Stimulated activated CD4-positive, alpha-beta T cell treated with anti-CD3 and anti-CD28 coated beads, Interleukin-4, amount 100 ng/mL, for 24 hours (primary cell): ENCODE data around the gene MGAT4D.
"Not testable (repeated sequence)": the region's sequence is repeated elsewhere in the genome, so short reads cannot be mapped to it uniquely, and the experiment has no call there.

Source experiments
- DNase-seq: peaks from one replicate; pipeline ENCODE4 v3.0.0-alpha.2; 2020

The MGAT4D gene

DNA sequence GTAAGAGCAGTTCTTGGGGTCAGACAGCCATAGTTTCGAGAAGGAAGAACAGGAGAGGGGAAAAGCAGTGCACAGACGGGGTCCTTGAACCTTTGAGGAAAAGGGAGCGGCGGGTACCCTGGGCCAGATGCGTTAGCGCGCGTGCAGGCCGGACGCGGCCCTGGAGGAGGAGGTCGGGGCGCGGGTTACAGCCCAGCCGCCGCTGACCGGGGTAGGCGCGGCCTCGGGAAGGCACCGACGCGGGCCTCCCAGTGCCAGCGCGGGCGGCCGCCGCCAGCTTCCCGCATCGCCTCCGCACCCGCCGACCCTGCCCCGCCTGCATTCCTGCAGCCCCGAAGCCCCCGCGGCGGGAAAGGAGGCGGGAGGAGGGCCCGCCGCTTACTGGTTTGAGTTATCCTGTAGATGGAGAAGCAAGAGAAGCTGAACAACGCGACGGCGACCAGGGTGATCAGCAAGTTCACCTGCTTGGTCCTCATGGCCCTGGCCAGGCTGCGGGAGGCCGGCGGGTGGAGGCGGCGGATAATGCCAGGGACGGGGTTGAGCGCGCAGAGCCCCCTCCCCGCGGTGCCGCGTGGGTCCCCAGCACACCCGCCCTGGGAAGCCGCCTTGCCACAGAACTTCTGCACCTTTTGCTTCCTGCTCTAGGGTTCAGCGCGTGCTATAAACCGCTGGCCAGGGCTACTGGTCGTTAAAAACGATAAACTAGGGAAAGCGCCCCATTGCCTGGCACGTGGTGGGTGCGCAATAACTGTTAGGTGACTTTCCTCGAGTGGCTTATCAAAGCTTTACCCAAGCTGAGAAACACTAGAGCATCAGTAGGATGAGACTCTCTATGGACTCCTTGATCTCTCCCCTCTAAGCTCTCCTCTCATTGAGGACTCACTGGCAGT lies at the start of gene MGAT4D:
TSS of gene MGAT4D (minus strand) at position 547 of the 890 bp plus-strand sequence. CDS start at position 476, 71 bp downstream.
- DNase-seq: no peak

DNA sequence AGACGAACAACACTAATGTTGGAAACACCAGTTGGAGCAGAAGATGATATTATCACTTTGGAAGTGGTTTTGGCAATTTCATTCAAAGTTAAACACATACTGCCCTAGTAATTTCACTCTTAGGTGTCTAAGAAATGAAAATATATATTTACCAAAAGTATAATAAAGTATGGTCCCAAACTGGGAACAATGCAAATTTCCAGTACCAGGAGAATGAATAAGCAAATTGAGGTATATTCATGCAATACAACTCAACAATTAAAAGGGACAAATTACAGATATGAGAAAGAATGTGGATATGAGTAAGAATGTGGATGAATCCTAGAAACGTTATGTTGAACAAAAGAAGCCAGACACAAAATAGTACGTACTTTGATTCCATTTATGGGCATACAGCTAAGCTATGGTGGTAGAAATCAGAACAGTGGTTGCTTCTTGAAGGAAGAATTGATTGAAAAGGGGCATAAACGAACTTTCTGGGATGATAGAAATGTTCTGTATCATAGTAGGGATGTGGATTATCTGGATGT lies 35.9 kb upstream of the MGAT4D start:
- no peak for DNase-seq

DNA sequence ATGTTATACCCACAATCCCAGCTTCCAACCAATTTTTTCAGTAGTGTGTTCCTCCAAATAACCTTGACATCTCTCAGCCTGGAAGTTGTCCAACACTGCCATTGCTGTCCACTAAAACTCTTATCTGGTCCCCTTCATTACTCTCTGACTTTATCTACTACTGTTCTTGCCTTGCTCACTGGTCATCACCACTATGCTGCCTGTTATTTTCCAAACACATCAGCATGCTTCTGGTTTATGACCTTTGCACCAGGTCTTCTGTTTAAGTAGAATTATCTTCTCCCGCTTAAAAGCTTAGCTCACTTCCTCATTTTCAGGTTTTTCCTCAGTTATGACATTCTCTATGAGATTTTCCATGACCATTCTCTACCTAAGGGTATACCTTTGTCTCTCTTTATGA lies 31.3 kb upstream of the MGAT4D start:
- DNase-seq: no peak

DNA sequence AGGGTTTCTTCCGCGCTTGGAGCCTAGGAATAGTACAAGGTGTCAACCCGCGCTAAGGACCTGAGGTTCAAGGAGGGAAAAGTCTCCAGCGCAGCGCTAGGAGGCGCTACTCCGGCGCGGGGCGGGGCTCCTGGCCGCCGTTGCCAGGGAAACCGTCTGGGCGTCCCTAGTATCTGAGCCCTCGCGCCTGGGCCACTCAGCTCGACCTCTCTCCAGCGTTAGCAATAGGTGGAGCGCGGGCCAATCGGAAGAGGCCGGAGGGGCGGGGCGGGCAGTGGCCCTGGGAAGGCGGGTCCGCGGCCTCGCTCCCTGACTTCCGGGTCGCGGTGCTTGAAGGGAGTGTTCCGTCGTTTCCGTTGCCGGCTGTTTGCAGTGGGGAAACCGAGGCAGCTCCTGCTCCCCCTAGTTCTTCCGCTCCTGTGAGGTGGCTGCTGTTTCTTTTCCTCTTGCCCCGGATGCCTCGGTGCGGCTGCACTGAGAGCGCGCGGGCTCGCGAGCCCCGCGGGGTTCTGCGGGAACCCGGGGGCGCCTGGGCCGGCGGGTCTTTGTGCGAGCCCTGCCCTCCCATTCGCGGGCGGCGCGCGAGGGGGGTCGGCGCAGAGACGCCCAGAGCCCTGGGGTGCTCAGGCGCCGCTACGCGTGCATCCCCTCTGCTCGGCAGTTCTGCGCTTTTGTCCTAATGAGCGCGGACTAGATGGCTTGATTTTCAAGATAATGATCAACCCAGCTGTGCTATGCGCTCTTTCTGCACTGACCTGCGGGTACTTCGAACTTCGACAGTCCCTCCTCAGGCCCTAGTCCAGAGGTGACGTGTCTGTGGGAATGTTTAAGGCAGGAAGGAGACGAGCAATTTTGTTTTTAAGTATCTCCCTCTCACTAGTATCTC lies 26.0 kb upstream of the MGAT4D start, which contains the start of gene ELMOD2:
TSS of gene ELMOD2 (plus strand) at position 312 of the 886 bp plus-strand sequence. CDS start 1,261 bp downstream, outside the sequence.
- DNase-seq: peak; percentile 98

DNA sequence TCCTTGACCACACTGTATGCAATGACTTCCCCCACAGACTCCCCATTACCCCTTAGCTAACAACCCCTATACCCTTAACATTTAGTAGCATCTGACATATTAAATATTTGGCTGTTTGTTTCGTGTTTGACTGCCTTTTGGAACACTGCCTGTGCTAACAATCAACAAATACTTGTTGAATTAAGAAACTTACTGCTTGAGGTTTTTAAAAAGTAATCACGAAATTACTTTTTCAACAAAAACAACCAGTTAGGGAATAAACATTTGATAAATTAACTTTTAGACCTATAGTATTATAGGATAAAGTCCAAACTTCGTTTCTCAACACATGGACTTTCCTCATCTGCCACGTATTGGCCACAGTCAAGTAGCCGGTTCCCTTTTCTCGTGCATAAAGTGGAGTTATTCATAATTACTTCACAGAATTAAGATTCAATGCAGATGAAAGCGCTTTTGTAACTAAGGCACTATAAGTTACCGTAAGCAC lies 25.3 kb upstream of the MGAT4D start:
- DNase-seq: no peak

DNA sequence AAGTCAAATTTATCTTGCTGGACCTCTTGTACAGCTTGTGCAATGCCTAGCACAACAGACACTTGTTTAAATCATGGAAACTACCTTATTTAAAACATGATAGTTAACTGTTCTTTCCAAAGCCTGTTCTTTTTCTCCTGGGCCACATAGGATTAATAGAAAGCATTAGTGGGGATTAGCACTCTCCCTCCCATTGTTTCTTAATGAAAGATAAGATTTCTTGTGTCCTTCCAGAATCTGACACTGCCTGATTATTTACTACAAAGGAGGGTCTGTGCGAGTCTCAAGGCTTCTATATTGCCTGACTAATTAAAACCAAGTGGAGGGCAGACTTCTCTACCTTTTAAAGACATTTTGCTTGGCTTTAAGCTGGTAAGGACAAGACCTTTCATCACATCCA lies 17.3 kb upstream of the MGAT4D start:
- DNase-seq: no peak

DNA sequence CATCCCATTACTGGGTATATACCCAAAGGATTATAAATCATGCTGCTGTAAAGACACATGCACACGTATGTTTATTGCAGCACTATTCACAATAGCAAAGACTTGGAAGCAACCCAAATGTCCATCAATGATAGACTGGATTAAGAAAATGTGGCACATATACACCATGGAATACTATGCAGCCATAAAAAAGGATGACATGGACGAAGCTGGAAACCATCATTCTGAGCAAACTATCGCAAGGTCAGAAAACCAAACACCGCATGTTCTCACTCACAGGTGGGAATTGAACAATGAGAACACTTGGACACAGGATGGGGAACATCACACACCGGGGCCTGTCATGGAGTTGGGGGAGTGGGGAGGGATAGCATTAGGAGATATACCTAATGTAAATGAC lies 15.7 kb upstream of the MGAT4D start:
- DNase-seq: not testable (repeated sequence)

DNA sequence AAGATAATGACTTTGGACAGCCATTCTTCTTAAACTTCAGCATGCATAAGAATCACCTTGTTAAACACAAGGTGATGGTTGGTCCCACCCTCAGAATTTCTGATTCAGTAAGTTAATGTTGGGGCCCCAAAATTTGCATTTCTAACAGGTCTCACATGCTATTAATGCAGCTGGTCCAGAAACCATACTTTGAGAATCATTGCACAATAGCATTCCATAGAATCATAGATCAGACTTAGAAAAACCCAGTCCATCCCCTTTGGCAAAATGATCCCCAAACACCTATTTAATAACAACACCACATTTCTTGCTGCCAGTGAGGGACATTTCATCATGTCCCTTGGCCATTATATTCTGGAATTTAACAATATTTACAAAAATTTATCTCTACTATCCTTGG lies 6.2 kb upstream of the MGAT4D start:
- DNase-seq: no peak

DNA sequence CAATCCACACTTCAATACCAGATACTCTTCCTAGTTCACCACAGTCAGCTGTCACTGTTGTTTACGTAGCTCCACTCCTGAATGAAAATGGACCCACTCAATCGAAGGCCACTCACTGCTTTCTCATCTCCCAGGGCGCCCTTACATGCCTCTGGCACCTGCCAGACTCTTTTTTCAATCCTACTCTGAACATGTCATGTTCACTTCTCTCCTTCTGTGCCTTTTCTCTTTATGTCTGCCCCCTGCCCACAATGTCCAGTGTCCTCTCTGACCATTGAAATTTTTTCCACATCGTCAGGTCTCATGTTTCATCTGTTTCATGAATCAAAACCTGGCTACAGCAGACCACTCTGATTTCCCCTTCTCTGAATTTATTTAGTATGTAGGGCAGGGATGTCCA lies 1.3 kb upstream of the MGAT4D start:
- no peak for DNase-seq

DNA sequence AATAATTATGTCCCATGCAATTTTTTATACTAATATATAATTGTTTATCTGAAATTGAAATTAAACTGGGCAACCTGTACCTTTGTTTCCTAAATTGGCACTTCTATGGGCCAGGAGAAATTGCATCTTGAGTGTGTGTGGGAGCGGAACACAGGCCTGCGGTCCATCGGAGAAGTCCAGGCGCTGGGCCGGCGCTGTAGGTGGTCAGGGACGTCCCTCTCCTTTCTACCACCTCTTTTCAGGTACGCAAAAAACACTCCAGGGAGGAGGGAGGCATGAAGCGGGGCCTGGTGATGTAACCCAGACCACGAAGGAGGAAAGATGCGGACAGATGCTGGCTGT lies 717 bp downstream of the MGAT4D start:
- DNase-seq: no peak

DNA sequence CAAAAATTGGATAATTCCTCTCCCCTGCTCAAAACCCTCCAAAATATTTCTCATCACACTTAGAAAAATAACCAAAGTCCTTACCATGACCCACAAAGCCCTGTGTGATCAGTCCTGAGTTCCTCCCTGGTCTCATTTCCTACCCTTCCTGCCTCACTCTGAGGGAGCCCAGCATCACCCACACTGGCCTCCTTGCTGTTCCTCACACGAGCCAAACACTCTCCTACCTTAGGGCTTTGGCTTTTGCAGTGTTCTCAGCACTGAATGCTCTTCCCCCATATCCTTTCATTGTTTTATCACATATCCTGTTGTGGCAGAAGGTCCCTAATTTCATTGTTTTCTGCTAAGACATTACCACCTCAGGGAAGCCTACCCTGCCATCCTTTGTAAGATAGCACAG lies 12.2 kb downstream of the MGAT4D start:
- DNase-seq: no peak

DNA sequence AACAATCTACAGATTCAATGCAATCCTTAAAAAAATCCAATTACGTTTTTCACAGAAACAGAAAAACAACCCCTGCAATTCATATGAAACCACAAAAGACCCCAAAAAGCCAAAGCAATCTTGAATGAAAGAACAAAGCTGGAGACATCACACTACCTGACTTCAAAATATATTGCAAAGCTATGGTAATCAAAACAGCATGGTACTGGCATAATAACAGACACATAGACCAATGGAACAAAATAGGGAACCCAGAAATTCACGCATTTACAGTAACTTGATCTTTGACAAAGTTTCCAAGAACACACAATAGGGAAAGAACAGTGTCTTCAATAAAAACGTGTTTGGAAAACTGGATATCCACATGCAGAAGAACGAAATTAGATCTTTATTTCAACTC lies 14.6 kb downstream of the MGAT4D start:
- DNase-seq: no peak

DNA sequence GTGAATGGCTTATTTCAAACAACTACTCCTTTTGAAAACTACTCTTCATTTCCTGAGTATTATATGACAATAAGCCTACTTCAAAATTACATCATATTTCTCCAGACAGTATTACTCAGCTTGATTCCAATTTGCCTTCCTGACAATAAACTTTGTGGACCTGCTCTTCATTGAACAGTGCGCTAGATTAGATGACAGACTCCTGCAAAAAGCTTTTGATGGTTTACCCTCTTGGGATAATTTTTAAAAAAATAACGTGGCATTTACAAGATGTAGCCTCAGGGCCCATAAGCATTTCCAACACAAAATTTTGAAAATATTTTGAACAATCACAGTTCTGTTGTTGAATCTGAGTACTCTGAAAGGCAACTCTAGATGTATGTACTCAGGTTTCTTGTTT lies 25.9 kb downstream of the MGAT4D start:
- no peak for DNase-seq

DNA sequence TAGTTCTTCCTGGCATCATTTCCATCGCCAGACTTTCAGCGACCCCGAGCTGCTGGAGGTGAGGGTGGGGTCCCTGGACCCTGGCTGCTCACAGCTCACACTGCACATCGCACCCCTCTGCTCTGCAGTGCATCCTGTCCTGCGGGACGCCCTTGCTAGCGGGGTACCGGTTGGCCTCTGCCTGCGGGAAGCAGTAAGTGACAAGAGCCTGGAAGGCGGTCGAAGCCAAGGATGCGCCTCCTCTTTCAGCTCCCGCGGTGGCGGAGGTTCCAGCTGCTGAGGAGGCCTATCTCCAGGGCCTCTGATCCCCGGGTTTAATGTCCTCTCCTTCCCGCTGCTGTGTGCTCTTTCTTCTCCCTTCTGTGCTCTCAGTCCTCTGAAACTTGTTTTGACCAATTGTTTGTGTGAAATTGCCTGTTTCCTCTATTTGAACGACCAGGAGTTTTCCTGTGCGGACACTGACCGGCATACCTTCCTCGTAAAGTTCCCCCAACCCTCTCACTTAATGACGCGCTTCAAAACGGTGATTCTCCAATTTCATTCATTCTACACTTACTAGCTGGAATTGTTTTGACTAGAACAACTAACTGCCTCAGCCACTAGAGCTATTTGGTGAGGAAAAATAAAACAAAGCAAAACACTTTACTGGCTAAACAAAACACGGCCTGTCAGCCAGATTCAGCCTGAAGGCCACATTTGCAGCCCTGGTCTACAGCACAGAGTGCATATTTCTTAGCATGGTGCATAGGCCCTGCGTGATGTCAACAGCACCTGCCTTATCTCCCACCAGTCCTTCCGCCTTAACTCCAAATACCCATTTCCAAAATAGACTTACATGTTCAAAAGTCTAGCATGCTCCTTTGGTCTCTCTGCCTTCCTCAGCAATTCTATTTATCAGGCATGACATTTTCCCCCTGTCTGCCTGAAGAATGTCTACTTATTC lies 28.0 kb downstream of the MGAT4D start:
- DNase-seq: no peak

DNA sequence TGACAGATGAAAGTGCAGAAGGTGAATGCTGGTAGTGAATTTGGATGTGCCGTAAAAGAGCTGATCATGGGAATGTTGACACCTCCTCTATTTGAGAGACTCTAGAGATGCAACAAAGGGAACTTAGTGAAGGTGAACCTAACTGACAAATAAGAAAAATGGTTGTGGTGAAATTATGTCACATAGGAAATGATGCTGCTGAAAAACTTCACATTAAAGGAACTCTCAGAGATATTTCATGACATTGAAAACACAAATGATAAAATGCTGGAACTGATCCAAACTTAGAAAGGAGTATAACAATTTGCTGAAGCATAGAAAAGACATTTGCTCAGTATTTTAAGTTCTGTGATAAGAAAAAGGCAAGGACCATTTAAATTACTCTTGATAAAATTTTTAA lies 31.9 kb downstream of the MGAT4D start:
- DNase-seq: no peak

DNA sequence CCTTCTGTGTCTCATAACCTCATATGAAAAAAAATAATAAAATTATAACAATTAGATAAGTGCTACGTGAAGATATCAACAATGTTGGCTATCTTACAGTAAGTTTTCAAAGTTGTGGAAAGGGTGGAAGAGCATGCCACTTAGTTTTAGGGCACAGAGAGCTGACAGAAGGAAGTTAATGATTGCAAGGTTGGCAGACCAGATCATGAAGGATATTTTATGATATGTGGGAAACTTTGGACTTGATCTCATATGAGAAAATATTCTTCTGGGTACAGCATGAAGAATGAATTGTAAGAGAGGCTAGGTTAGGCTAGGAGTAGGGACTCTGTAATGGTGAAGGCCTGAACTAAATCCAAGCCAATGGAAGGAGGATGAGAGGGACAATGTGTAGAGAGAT lies 34.5 kb downstream of the MGAT4D start:
- DNase-seq: no peak

DNA sequence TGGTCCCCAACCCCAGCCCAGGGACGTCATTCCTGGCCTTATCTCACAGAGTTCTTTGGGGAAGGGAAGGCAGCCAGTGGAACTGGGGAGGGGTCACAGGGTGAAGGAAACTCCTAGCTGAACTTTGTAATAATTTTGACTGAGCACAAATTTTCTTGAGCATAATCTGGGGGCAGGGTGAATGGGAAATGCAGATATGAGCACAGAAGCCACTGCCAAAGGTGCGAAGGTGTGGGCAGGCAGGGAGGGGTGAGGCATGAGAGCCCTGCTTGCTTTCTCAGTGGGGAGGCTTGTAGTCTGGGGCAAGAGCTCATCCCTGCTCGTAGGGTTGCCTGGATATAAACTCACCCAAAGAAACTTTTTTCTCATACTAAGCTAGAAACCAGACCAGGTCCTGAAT lies 34.9 kb downstream of the MGAT4D start:
- DNase-seq: no peak

DNA sequence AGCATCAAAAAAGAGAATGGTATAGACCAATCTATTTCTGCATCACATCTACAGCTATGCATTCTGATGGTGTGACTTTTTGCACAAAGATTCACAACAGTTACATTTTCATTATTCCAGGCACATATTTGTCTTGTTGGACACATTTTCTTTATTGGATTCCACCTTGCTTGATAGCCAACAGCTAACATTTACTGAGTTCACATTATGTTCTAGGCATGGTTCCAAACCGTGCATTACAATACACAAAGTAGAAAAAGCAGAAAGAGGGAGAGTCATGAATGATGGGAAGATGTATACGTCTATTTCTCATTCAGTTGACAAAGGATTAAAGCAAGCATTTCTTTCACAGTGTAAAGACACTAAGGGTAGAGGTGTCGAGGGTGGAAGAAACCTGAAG lies 47.7 kb downstream of the MGAT4D start:
- no peak for DNase-seq

DNA sequence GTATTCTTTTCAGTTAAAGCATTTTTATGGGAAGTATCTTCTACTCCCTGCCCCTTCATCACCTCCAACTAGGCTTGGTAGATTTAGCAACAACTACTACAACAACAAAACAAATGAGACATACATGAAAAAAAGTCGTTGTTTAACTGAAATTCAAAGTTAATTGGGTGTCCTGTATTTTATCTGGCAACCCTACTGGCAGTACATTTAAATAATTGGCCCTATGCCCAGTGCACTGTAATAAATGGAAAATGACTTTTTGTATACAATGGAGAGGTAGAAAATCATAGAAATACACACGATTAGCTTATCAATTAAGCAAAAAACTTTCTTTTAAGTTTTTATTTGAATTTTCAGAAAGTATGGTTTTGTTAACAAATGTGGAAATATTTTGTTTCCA lies 49.3 kb downstream of the MGAT4D start:
- no peak for DNase-seq

DNA sequence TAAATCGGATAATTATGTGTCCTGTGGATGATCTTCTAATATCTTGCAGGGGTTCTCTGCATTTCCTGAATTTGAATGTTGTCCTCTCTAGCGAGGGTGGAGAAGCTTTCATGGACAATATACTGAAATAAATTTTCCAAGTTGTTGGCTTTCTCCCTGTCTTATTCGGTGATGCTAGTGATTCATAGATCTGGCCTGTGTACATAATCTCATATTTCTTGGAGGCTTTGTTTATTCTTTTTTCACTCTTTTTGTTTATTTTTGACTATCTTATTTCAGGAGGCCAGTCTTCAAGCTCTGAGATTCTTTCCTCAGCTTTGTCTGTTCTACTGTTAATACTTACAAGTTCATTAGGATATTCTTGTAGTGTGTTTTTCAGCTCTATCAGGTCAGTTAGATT lies 49.9 kb downstream of the MGAT4D start:
- DNase-seq: no peak

DNA sequence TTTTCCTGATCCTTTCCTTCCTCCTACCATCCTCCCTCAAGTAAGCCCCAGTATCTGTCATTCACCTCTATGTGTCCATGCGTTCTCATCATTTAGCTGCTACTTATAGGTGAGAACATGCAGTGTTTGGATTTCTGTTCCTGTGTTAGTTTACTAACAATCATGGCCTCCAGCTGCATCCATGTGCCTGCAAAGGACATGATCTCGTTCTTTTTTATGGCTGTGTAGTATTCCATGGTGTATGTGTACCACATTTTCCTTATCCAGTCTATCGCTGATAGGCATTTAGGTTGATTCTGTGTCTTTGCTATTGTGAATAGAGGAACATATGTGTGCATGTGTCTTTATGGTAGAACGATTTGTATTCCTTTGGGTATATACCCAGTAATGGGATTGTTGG lies 53.7 kb downstream of the MGAT4D start:
- DNase-seq: not testable (repeated sequence)

DNA sequence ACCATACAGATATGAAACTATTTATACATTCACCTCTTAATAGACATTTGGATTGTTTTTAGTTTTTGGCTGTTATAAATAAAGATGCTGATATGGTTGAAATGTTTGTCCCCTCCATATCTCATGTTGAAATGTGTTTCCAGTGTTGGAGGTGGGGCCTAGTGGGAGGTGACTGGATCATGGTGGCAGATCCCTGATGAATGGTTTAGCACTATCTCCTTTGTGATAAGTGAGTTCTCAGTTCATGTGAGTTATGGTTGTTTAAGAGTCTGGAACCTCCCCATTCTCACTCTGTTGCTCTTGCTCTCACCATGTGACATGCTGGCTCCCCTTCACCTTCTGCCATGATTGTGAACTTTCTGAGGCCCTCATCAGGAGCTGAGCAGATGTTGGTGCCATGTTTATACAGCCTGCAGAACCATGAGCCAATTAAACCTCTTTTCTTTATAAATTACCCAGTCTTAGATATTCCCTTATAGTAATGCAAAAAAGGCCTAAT lies 58.4 kb downstream of the MGAT4D start:
- no peak for DNase-seq
